ENCODE measurements around the gene TSC22D4.

The TSC22D4 gene

DNA sequence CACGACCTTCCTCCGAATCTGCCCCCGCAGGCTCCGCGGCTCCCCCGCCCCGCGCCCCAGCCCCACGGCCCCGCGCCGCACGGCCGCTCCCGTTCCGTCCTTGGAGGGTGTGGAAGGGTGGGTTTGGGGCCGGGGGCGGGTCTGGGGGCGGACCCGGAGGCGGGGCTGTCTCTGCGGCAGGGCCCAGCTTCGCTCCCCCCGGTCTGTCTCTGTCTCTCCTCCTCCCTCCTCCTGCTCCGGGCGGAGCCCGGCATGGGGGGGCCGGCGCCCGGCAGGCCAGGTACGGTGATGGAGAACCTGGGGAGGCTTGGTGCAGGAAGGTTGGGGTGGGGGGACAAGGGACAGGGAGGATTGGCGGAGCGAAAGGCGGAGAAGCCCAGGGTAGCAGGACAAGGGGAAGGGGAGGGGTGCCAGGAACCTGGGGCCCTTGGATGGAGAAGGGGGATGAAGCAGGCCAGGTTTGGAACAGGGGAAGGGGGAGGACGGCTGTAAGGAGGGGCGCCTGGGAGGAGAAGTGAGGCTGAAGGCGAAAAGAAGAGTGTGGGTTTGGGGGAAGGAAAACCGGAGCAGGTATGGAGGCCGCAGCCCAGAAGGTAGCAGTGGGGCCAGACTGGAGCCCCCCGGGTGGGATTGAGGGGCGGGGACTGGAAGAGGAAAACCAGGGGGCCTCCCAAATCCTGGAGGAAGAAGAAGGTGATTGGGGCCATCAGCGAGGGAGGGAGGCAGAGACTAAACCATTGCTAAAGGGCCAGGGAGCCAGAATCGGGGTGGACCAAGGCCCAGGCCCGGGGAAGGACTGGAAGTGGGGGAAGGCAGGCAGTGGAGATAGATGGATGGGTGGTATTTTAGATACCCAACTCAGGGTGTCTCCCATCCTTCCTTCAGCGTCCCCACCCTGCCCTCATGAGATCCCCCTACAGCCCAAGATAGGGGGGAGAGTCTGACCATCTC is 5.0 kb upstream of the TSC22D4 start, which contains the start of gene NYAP1 (continued):
- TF ChIP-seq ZSCAN30 (tag by site-specific recombination; IDR thresholded peaks at IDR 0.05) (no peak), ZNF558 (tag by site-specific recombination; IDR thresholded peaks at IDR 0.05) (no peak), ZNF10 (tag by site-specific recombination; IDR thresholded peaks at IDR 0.05) (no peak; the same call in 1 of the 2 replicates), ZNF184 (tag by site-specific recombination; IDR thresholded peaks at IDR 0.05) (no peak), ZFP69B (tag by site-specific recombination; IDR thresholded peaks at IDR 0.05) (no peak), GLI4 (tag by site-specific recombination; IDR thresholded peaks at IDR 0.05) (peak; percentile 53; the same call in 1 of the 2 replicates), ZNF76 (tag by site-specific recombination; IDR thresholded peaks at IDR 0.05; ENCODE audit: borderline replicate concordance, low read depth) (no peak), ZNF292 (tag by site-specific recombination; IDR thresholded peaks at IDR 0.05; ENCODE audit: borderline replicate concordance, low read depth) (no peak), PRDM1 (tag by site-specific recombination; IDR thresholded peaks at IDR 0.05) (no peak), ZNF776 (tag by site-specific recombination; IDR thresholded peaks at IDR 0.05; ENCODE audit: borderline replicate concordance) (no peak), ZNF501 (tag by site-specific recombination; IDR thresholded peaks at IDR 0.05) (no peak), OSR2 (tag by site-specific recombination; IDR thresholded peaks at IDR 0.05) (no peak), ZNF433 (tag by site-specific recombination; IDR thresholded peaks at IDR 0.05; ENCODE audit: low read depth) (no peak), ZNF157 (tag by site-specific recombination; IDR thresholded peaks at IDR 0.05) (no peak), GLIS2 (tag by site-specific recombination; IDR thresholded peaks at IDR 0.05) (peak; percentile 74), ZIC2 (tag by site-specific recombination; IDR thresholded peaks at IDR 0.05) (no peak), ZNF701 (tag by site-specific recombination; IDR thresholded peaks at IDR 0.05) (no peak), ZNF658 (tag by site-specific recombination; IDR thresholded peaks at IDR 0.05) (no peak), ZNF121 (tag by site-specific recombination; IDR thresholded peaks at IDR 0.05) (no peak), ZNF302 (tag by site-specific recombination; IDR thresholded peaks at IDR 0.05; ENCODE audit: low read depth) (no peak), ZNF548 (tag by site-specific recombination; IDR thresholded peaks at IDR 0.05) (no peak), ZNF248 (tag by site-specific recombination; IDR thresholded peaks at IDR 0.05) (no peak), ZNF792 (tag by site-specific recombination; IDR thresholded peaks at IDR 0.05) (no peak)
- TF ChIP-seq, protein P1, sequence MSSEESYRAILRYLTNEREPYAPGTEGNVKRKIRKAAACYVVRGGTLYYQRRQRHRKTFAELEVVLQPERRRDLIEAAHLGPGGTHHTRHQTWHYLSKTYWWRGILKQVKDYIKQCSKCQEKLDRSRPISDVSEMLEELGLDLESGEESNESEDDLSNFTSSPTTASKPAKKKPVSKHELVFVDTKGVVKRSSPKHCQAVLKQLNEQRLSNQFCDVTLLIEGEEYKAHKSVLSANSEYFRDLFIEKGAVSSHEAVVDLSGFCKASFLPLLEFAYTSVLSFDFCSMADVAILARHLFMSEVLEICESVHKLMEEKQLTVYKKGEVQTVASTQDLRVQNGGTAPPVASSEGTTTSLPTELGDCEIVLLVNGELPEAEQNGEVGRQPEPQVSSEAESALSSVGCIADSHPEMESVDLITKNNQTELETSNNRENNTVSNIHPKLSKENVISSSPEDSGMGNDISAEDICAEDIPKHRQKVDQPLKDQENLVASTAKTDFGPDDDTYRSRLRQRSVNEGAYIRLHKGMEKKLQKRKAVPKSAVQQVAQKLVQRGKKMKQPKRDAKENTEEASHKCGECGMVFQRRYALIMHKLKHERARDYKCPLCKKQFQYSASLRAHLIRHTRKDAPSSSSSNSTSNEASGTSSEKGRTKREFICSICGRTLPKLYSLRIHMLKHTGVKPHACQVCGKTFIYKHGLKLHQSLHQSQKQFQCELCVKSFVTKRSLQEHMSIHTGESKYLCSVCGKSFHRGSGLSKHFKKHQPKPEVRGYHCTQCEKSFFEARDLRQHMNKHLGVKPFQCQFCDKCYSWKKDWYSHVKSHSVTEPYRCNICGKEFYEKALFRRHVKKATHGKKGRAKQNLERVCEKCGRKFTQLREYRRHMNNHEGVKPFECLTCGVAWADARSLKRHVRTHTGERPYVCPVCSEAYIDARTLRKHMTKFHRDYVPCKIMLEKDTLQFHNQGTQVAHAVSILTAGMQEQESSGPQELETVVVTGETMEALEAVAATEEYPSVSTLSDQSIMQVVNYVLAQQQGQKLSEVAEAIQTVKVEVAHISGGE (tag by site-specific recombination; conservative IDR thresholded peaks at IDR 0.05; ENCODE audit: low read depth), result no peak
- TF ChIP-seq, protein P2, sequence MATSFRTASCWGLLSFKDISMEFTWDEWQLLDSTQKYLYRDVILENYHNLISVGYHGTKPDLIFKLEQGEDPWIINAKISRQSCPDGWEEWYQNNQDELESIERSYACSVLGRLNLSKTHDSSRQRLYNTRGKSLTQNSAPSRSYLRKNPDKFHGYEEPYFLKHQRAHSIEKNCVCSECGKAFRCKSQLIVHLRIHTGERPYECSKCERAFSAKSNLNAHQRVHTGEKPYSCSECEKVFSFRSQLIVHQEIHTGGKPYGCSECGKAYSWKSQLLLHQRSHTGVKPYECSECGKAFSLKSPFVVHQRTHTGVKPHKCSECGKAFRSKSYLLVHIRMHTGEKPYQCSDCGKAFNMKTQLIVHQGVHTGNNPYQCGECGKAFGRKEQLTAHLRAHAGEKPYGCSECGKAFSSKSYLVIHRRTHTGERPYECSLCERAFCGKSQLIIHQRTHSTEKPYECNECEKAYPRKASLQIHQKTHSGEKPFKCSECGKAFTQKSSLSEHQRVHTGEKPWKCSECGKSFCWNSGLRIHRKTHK (tag by site-specific recombination; IDR thresholded peaks at IDR 0.05), result no peak
- TF ChIP-seq, protein P3, sequence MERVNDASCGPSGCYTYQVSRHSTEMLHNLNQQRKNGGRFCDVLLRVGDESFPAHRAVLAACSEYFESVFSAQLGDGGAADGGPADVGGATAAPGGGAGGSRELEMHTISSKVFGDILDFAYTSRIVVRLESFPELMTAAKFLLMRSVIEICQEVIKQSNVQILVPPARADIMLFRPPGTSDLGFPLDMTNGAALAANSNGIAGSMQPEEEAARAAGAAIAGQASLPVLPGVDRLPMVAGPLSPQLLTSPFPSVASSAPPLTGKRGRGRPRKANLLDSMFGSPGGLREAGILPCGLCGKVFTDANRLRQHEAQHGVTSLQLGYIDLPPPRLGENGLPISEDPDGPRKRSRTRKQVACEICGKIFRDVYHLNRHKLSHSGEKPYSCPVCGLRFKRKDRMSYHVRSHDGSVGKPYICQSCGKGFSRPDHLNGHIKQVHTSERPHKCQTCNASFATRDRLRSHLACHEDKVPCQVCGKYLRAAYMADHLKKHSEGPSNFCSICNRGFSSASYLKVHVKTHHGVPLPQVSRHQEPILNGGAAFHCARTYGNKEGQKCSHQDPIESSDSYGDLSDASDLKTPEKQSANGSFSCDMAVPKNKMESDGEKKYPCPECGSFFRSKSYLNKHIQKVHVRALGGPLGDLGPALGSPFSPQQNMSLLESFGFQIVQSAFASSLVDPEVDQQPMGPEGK (tag by site-specific recombination; IDR thresholded peaks at IDR 0.05), result peak; percentile 89
